Measurements from ENCODE around the gene P3H4. TPM values are rescaled to one million over a fixed set of nuclear protein-coding genes. Genes with fewer than 3 reads are reported as not detected.

The P3H4 gene
- total and polyA plus RNA-seq, 7 donors: 3.0 to 12.3 (median 9.9) TPM

DNA sequence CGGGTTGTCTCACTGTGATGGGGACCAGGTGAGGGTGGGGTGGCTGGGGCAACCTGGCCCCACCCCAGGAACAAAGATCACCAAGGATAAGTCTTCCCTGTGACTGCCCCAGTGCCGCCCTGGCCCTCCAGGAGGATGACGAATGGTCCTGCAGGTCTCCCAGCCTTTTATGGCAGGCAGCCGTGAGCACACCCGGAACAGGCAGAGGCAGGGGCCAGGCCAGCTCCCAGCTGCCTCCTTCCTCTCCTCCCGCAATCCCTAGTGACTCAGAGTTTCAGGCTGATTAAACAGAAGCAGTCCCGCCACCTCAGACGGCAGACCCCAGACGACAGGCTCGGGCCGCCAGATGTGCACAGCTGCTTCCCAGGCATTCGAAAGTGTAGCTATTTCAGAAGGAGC lies 38.6 kb downstream of the P3H4 start:
- DNase-seq: peak; percentile 86
- no peaks in the 10 kb centered on the region for H3K27me3 ChIP-seq
- H3K36me3 ChIP-seq: peaks cover 0 to 23% (median 0%) of the 10 kb centered on the region in 4 donors
- no peak overlapping the region for H3K4me3 ChIP-seq
- no peaks in the 10 kb centered on the region for H3K9me3 ChIP-seq
- intact Hi-C loops (cut with DNase I): no loop called here
- 5 to 45% methylated on average over 12 of the region's 12 CpGs for WGBS, 2 donors
- peaks cover 0 to 56% (median 47%) of the 10 kb centered on the region in 4 donors for H3K4me1 ChIP-seq
- TF ChIP-seq POLR2AphosphoS5 (IDR thresholded peaks at IDR 0.05) (peak in 3 of 4 donors; percentile 9 to 33 (median 26)), POLR2A (IDR thresholded peaks at IDR 0.05) (peak in 1 of 2 donors; percentile 49), EP300 (IDR thresholded peaks at IDR 0.05) (no peak)
- H3K27ac ChIP-seq: peak overlapping the region; percentile 42 to 65 (median 54)

- Histone ChIP-seq H3K4me3 (no peak overlapping the region), H3K4me1 (peaks cover 0 to 51% (median 42%) of the 10 kb centered on the region in 4 donors), H3K36me3 (peaks cover 0 to 28% (median under 1%) of the 10 kb centered on the region in 4 donors), H3K27ac (peak overlapping the region in 2 of 4 donors; percentile 57 to 65), H3K9me3 (no peaks in the 10 kb centered on the region), H3K27me3 (no peaks in the 10 kb centered on the region)
- no peak for DNase-seq
- no peak for TF ChIP-seq POLR2AphosphoS5 (IDR thresholded peaks at IDR 0.05)
- TF ChIP-seq EP300 (IDR thresholded peaks at IDR 0.05): no peak
- TF ChIP-seq, protein P1, sequence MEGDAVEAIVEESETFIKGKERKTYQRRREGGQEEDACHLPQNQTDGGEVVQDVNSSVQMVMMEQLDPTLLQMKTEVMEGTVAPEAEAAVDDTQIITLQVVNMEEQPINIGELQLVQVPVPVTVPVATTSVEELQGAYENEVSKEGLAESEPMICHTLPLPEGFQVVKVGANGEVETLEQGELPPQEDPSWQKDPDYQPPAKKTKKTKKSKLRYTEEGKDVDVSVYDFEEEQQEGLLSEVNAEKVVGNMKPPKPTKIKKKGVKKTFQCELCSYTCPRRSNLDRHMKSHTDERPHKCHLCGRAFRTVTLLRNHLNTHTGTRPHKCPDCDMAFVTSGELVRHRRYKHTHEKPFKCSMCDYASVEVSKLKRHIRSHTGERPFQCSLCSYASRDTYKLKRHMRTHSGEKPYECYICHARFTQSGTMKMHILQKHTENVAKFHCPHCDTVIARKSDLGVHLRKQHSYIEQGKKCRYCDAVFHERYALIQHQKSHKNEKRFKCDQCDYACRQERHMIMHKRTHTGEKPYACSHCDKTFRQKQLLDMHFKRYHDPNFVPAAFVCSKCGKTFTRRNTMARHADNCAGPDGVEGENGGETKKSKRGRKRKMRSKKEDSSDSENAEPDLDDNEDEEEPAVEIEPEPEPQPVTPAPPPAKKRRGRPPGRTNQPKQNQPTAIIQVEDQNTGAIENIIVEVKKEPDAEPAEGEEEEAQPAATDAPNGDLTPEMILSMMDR (IDR thresholded peaks at IDR 0.05): no peak
- TF ChIP-seq POLR2A (IDR thresholded peaks at IDR 0.05): no peak
- 20 to 73% methylated on average over 19 of the region's 19 CpGs for WGBS, 2 donors
- intact Hi-C loops (cut with DNase I): no loop called here
These were observed 39.1 kb downstream of the P3H4 start for GRCh38 chr17:41772586-41773189.

- H3K27ac ChIP-seq: peak overlapping the region in 1 of 4 donors; percentile 65
- H3K9me3 ChIP-seq: no peaks in the 10 kb centered on the region
- no peaks in the 10 kb centered on the region for H3K27me3 ChIP-seq
- TF ChIP-seq EP300 (IDR thresholded peaks at IDR 0.05) (no peak), POLR2A (IDR thresholded peaks at IDR 0.05) (peak in 1 of 2 donors; percentile 26), POLR2AphosphoS5 (IDR thresholded peaks at IDR 0.05) (no peak)
- TF ChIP-seq, protein P1 (IDR thresholded peaks at IDR 0.05): no peak
- DNase-seq: no peak
- H3K36me3 ChIP-seq: peaks cover 0 to 32% (median 3%) of the 10 kb centered on the region in 4 donors
- H3K4me1 ChIP-seq: peaks cover 0 to 46% (median 37%) of the 10 kb centered on the region in 4 donors
- 15 to 73% methylated on average over 4 of the region's 4 CpGs for WGBS, 2 donors
- intact Hi-C loops (cut with DNase I): no loop called here
- H3K4me3 ChIP-seq: no peak overlapping the region
These were observed 39.5 kb downstream of the P3H4 start for GRCh38 chr17:41772218-41772585.

DNA sequence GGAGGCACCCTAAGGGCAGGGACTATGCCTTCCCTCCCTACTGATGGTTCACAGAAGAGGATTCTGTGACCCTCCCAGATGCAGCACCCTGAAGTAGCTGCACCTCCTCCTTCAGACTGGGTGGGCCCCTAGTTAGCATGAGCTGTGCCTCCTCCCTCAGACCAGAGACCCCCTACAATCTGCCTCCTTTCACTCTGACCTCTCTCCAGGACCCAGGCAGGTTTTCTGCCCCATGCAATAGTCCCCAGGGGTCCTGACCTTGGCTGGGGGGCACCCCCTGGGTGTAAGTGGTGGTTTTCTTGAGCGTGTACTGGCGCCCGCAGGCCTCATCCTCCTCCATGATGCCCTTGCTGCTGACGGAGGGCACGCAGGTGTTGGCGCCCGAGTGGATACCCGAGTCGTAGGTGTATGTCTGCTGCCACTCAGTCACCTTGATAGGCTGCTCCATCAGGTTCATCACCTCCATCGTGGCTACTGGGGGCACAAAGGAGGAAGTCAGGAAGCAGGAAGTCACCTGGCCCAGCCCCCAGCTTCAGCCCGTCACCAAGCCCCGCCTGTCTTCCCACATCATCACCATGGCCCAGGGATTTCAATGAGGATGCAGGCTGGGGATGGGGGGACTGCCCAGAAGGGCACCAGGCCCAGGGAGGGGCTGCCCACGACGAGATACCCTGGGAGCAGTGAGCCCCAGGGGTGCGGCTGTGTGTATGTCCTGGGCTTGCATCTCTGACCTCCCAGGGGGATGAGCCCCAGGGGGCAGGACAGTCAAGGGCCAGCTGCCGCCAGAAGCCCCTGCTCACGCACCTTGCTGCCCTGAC lies 40.2 kb downstream of the P3H4 start:
- intact Hi-C loops (cut with DNase I): no loop called here
- peaks cover 0 to 36% (median 3%) of the 10 kb centered on the region in 4 donors for H3K36me3 ChIP-seq
- TF ChIP-seq, protein P1 (IDR thresholded peaks at IDR 0.05): no peak
- TF ChIP-seq POLR2AphosphoS5 (IDR thresholded peaks at IDR 0.05): no peak
- no peak for TF ChIP-seq EP300 (IDR thresholded peaks at IDR 0.05)
- no peak for TF ChIP-seq POLR2A (IDR thresholded peaks at IDR 0.05)
- H3K4me1 ChIP-seq: peaks cover 0 to 40% (median 32%) of the 10 kb centered on the region in 4 donors
- H3K27me3 ChIP-seq: no peaks in the 10 kb centered on the region
- WGBS, 2 donors: 59 to 75% methylated on average over 17 of the region's 17 CpGs
- no peak for DNase-seq
- H3K27ac ChIP-seq: peak overlapping the region in 1 of 4 donors; percentile 65
- no peak overlapping the region for H3K4me3 ChIP-seq
- no peaks in the 10 kb centered on the region for H3K9me3 ChIP-seq

DNA sequence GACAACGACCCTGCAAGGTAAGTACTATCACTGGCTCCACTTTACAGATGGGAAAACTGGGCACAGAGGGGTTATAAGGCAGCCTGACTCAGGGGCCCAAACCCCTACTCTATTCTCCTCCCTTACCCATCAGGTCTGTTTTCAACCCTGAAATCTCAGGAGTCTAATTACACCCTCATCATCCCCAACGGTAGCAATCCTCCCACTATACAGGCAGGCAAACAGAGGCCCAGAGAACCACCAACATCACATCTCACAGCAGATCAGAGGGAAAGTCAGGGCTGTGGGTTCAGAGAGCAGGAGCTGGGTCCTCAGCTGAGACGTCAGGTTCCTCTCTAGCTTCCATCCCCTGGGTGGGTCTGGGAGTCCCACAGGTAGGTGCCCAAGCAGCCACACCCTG lies 41.8 kb downstream of the P3H4 start:
- Histone ChIP-seq H3K9me3 (no peaks in the 10 kb centered on the region), H3K27ac (no peak overlapping the region), H3K36me3 (peaks cover 0 to 48% (median 3%) of the 10 kb centered on the region in 4 donors), H3K4me1 (peaks cover 0 to 24% (median 18%) of the 10 kb centered on the region in 4 donors), H3K4me3 (no peak overlapping the region), H3K27me3 (no peaks in the 10 kb centered on the region)
- no peak for TF ChIP-seq POLR2A (IDR thresholded peaks at IDR 0.05)
- TF ChIP-seq, protein P1 (IDR thresholded peaks at IDR 0.05): no peak
- no peak for TF ChIP-seq EP300 (IDR thresholded peaks at IDR 0.05)
- TF ChIP-seq POLR2AphosphoS5 (IDR thresholded peaks at IDR 0.05): no peak
- DNase-seq: no peak
- intact Hi-C loops (cut with DNase I): no loop called here
- 55 to 79% methylated on average over 3 of the region's 3 CpGs for WGBS, 2 donors
